T-helper 1 cell (primary cell): ENCODE measurements around the gene IDH2.
"Not testable (repeated sequence)": the region's sequence is repeated elsewhere in the genome, so short reads cannot be mapped to it uniquely, and the experiment has no call there.

Experiments used
- DNase-seq, 5 donors: peaks; one replicate each; pipeline ENCODE4 v3.0.0-alpha.2; 2012 to 2020

Gene IDH2

DNA sequence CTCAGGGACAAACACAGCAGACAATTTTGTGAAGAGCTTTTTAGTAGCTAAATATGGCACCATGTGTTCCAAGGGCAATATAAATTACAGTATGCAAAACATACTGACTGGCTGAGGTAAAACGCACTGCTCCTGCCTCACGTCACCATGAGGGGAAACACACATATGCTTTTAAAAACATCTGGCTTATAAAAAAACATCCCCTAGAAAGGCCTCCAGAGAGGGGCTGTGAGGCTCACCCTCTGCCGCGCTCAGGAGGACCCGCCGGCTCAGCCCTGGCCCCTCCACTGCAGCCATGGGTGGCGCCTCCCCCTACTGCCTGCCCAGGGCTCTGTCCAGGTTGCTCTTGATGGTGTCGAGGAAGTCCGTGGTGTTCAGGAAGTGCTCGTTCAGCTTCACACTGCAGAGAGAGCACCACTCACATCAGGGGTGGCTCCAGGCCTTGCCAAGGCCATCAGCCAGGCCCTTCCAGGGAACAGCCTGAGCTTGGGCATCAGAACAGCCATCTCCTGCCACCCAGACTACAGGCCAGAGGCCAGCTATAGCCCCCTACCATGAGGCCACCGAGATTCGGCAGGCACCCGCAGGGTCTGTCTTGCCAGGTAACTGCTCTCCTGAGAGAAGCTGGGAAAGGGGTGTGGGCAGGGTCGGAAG is 18.2 kb downstream of the IDH2 start:
- no peak for DNase-seq

DNA sequence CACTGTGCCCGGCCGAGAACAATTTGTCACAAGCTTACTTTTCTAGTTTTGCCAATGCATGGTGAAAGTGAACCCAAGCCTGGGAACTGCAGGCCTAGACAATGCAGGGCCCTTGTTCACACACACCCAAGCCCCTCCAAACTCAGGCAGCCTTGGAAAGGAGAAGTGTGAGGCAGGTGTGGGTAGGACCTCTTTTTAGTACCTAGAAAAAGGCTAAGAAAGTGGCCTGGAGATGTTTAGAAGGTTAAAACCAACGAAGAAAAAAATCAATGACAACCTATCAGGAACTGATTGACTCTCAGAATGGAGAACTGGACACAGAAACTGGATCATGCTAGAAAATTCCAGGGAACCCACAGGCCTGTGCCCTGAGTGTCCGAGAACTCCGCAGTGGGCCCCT is 18.8 kb downstream of the IDH2 start:
- no peak for DNase-seq

DNA sequence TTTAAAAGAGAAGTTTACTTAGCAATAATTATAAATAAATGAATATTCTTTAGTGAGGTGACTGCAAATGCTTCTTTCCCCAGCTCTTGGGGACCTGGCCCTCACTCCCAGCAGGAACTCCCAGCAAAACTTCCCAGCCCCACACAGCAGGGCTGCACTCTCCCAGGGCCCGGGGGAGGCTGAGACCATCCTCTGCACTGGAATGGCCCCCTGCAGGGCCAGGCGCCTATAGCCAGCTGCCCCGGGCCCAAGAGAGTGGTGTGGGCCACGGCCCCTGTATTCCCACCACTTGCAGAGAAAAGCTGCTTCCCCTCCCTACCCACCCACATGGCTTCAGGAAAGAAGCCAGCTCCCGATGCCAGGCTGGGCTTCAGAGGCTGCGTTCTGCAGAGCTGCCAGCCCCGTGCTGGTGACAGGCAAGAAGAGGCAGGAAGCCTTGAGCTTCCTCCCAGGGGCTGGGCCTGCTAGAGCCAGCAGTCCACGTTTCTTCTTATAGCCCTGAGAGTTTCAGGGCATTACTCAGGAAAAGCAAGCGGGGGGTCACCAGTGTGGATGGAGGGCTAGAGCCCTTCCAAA is 20.0 kb downstream of the IDH2 start:
- DNase-seq: no peak

DNA sequence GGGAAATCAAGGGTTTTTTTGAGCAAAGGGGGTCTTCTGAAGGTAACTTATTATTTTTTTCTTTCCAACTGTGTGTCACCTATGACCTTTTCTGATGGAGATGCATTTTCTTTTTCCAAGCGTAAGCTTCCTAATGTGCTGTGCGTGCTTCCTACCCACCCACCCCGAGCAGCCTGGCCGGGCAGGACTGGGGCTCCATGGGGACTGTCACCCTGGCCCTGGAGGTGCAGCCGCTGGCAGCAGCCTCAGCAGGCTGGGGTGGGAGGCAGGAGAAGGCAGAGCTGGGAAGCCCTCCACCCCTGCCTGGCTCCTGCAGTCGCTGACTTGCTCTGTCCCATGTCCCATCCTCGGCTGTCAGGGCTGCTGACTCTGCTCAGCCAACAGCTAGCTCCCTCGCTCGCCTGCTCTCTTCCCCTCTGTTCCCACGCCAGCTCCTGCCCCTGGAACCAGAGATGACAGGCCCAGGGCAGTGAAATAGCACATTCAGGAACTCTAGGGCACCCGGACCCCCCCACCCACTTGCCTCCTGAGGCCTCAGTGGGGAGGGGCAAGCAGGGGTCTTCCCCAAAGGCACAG is 21.4 kb downstream of the IDH2 start:
- no peak for DNase-seq

DNA sequence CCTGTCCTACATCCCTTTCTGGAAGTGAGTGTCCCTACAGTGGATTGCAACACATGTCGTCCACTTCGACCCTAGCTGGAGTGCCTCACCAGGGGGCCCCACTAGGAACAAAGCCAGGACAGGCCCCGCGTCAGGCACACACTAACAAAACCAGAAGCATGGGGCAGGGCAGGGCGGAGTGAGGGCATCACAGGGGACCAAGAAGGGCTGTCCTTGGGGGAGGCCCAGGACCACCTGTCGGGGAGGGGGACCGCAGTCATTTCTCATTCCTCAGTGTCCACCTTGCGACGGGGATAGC is 21.9 kb downstream of the IDH2 start:
- no peak for DNase-seq

DNA sequence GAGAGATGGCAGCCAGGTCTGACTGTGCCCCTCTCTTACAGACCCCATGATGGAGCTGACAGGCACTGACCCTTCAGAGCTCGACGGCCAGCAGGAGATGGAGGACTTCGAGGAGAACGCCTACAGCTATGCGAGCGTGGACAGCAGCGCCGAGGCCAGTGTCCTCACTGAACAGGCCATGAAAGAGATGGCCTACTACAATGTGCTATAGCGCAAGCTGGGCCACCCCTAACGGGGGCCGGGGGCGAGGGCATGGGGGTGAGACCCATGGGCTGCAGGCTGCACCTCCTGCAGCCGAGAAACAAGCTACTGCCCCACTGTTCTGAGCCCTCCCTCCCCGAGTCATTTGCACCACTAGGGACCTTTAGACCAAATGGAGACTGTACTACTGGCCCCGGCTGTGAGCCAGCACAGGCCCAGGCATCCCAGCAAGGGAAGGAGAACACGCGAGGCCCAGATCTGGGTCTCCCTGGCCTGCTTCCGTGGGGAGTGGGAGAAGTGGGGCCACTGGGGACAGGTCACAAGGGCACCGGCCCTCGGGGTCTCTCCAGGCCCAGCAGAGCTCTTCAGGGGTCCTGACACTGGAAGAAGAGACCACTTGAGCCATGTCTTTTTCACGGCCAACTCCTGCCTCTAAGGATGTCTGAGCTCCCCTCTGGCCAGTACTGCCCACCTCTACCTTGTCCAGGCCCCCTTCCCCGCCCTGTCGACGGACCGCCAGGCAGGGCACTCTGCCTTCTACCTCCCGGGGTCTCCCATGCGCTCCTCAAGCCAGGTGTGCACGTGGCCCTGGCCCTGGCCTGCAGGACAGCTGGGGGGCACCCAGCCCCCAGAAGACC is 22.4 kb downstream of the IDH2 start:
- no peak for DNase-seq

DNA sequence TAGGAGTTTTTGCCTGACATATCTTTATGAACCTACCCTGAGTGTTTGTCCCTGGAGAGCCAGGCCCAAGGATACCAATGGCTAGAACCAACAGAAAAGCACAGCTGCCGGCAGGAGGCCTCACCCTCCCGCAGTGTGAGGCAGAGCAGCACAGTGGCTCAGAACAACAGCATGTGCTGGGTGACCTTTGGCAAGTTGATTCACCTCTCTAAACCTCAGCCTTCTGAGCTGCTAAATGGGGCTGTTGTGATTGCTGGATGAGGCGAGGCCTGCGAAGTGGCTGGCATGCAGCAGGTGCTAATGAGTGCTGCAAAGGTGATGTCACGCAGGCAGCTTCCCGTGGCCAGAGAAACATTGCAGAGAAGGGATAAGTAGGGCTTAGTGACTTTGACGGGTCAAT is 23.3 kb downstream of the IDH2 start:
- no peak for DNase-seq

DNA sequence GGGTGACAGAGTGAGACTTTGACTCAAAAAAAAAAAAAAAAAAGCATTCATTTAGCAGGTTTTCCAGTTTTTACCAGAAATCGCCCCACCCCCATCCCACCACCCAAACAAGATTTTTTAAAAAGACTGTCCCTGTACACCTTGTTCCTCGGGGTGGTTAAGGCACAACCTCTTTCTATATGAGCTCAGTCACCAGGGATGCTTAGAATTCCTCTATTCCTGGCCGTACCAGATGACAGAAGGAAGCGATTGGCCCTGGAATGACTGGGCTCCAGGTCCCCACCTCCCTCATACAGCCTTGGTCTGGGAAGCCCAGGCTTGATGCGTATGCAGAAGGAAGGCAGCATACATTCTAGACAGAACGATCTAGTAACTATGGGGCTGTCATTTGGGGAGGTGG is 25.6 kb downstream of the IDH2 start:
- no peak for DNase-seq

DNA sequence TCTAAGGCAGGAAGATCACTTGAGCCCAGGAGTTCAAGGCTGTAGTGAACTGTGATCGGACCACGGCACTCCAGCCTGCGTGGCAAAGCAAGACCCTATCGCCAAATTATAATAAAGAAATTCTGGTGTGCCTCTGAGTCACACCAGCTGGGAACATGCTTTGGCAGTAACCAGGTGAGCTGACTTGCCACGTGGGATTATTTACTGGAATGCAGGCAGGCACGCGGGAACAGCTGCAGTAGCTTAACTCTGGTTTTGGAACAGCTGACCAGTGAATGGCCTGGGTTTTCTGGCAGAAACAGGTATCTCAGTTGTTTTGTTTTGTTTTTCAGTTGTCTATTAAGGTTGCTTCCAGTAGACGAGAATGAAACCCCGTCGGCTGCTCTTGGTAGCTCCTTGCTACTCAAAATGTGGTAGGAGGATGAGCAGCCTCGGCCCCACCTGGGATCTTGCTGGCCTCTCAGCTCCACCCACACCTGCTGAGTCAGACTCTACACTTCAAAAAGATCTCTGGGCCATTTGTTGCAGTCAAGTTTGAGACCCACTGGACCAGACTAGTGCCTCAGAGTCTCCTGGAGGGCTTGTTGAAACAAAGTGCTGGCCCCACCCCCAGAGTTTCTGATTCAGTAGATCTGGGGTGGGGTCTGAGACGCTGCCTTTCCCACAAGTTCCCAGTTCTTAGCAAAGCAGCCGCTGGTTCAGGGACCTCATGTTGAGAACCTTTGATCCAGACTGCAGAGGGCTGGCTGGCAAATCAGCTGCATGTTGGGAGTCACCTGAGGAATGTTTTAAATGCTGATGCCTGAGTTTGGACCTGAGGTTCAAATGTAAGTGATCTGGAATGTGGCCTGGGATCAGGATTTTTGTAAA is 26.6 kb downstream of the IDH2 start:
- no peak for DNase-seq

DNA sequence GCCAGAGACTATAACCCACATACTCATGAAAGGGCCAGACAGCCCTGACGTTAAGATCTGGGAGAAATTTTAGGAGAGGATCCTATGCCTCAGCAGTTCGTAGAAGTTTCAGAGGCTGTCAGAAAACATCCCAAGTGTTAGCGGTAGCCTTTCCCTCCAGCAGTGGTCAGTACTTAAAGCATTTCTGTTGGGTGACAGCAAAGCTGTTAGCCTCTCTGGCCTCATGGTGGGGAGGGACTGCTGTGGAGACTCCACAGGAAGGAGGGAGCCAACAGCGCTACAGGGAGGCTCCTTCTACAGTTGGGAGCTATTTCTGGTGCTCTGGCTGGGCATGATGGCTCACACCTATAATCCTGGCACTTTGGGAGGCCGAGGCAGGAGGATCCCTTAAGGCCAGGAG is 27.4 kb downstream of the IDH2 start:
- no peak for DNase-seq

DNA sequence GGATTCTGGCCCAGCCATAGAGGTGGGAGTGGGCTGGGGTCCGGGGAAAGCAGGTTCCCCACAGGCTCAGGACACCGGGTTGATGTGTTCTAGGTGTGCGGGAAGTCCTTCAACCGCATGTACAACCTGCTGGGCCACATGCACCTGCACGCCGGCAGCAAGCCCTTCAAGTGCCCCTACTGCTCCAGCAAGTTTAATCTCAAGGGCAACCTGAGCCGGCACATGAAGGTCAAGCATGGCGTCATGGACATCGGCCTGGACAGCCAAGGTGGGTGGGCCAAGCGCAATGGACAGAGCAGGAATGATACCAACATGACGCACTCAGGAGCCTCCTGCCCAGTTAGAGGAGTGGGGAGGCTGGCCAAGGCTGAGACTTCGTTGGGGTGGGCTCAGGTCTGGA is 28.2 kb downstream of the IDH2 start:
- no peak for DNase-seq

DNA sequence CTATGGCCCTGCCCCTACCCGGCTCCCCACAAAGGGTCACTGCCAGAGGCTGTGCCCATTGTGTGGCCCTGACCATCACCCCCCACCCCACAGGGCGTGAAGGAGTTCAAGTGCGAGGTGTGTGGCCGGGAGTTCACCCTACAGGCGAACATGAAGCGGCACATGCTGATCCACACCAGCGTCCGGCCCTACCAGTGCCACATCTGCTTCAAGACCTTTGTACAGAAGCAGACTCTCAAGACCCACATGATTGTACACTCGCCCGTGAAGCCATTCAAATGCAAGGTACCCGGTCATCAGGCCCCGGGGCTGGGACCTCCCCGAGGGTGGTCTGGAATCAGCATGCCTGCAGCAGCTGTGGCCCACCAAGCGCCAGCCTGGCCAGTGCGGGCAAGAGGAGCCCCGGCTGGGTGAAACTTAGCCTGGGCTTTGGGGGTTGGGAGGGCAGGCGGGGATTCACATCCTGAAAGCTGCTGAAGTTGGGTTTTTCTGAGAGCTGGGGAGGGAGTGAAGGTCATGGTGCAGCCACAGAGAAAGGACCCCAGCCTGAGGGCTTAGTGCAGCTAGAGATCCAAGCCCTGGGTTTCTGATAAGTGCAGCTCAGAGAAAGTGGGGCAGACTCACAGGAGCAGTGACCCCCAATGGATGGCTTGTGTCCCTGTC is 29.2 kb downstream of the IDH2 start:
- DNase-seq: no peak

DNA sequence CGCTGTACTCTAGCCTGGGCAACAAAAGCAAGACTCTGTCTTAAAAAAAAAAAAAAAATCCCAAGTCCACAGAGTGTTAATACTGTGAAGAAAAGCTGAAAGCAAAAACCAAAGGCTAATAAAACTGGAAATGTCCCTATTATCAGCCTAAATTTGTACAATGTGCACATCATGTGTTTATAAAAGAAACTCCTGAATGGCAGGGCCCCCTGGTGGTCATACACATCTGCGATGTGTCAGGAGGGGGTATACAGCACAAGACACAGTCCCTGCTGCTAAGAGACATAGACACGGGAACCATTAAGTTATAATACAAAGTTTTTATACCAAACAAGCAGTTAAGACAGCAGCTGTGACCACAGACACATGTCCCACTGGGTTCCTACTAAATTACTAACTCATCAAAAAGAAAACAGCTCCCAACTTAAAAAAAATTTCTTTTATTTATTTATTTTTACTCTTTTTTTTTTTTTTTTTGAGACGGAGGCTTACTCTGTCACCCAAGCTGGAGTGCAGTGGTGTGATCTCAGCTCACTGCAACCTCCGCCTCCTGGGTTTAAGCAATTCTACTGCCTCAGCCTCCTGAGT is 31.0 kb downstream of the IDH2 start:
- DNase-seq: peak; percentile 51 to 77 (median 64)

DNA sequence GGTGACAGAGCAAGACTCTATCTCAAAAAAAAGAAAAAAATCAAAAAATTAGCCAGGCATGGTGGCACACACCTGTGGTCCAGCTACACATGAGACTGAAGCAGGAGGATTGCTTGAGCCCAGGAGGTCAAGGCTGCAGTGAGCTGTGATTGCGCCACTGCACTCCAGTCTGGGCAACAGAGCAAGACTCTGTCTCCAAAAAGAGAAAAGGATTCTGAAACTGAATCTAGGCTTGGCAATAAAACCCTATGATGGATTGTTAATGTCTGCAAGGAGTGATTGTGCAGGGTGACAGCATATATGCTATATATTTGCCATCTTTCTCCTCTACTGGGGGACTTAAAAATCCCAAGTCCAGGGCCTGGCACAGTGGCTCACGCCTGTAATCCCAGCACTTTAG is 31.6 kb downstream of the IDH2 start:
- DNase-seq: not testable (repeated sequence)

DNA sequence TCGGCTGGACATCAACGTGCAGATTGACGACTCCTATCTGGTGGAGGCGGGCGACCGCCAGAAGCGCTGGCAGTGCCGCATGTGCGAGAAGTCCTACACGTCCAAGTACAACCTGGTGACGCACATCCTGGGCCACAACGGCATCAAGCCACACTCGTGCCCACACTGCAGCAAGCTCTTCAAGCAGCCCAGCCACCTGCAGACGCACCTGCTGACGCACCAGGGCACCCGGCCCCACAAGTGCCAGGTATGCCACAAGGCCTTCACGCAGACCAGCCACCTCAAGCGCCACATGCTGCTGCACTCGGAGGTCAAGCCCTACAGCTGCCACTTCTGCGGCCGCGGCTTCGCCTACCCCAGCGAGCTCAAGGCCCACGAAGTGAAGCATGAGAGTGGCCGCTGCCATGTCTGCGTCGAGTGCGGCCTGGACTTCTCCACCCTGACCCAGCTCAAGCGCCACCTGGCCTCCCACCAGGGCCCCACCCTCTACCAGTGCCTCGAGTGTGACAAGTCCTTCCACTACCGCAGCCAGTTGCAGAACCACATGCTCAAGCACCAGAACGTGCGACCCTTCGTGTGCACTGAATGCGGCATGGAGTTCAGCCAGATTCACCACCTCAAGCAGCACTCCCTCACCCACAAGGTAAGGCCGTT is 34.2 kb downstream of the IDH2 start:
- DNase-seq: no peak

DNA sequence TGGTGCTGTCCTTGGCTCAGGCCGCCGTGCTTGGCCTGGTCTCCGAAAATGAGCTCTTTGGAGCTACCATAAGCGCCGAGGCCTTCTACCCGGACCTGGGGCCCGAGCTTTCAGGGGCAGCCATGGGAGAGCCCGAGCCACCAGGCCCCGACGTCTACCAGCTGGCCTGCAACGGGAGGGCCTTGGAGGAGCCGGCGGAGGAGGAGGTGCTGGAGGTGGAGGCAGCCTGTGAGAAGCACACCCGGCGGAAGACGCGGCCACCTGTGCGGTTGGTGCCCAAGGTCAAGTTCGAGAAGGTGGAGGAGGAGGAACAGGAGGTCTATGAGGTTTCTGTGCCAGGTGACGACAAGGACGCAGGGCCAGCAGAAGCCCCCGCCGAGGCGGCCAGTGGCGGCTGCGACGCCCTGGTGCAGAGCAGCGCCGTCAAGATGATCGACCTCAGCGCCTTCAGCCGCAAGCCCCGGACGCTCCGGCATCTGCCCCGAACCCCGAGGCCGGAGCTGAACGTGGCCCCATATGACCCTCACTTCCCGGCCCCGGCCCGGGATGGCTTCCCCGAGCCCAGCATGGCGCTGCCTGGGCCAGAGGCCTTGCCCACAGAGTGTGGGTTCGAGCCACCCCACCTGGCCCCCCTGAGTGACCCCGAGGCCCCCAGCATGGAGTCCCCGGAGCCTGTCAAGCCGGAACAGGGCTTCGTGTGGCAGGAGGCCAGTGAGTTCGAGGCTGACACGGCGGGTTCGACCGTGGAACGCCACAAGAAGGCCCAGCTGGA is 34.9 kb downstream of the IDH2 start:
- DNase-seq: no peak

DNA sequence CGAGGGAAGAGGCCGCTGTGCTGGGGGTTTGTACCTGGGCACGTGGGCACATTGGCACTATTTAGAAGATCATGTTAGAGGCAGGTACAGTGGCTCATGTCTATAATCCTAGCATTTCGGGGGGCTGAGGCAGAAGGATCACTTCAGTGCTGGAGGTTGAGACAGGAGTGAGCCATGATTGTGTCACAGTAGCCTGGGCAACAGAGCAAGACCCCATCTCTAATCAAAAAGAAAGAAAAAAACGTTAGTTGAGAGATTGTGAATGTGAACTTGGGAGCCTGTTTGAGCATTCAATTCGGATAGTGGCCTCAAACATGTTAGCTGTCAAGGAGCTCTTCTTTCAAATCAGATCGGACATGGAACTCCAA is 36.6 kb downstream of the IDH2 start:
- DNase-seq: no peak

DNA sequence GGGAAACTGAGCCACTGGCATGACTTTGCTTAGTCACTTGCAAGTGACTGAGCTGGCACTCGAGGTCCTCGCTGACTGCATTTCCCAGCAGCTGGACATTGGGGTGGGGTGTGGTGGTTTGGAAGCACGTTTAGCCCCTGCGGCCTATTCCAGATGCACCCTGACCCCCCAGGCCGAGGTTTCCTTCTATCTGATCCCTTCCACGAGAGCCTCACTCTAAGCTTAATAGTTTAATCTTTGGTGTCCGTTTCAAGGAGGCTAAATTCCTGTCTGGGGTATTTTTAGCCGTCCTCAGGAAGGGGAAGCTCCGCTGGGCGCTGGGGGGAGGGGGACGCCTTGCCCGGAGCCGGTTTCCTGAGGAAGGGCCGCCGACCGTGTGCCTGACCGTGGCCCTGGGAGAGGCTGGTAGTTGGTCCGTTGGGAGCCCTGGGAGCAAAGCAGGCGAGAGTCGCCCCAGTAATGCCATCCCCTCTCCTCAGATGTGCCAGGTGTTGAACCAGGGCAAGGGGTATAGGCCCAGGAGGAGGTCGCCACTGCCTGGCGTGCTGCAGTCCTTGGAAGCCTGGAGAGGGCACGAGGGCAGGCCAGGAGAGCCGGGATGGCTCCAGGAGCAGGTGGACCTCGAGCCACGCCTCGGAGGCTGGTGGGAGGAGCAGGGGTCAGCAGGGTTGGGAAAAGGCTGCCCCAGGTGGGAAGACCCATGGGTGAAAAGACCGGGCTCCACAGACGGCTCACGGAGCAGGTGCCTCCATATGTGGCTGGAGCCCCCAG is 37.2 kb downstream of the IDH2 start:
- no peak for DNase-seq

DNA sequence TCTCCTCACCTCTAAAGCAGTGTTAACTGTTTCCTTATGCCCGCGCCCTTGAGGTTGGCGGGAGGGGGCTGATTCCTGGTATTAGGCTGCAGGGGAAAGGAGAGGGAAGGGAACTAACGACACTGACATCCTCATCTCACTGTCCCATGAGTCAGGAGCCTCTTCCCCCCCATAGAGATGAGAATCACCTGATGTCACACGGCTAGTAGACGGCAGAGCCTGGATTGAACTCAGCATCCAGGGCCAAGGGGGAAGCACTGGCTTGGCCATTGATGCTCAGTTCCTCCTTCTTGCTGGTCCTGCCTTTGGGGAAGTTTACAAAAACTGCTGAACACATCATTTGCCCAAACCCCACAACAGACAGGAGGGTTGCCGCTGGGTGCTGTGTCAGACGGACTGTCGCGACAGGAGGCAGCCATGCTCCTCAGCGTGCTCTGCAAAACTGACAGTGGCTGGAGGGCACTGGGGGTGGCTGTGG is 38.5 kb downstream of the IDH2 start:
- no peak for DNase-seq
